VCaP (cell line): ENCODE results near the gene KAT6B.

Source experiments
- H3K27ac ChIP-seq: fragments of 450-650 bp; 2 replicates; pipeline ENCODE4 v1.5.1; 2017
- CTCF ChIP-seq: fragments of 450-650 bp; conservative IDR thresholded peaks from 2 replicates; pipeline ENCODE4 v1.5.1; 2017; ENCODE audit warnings: mild to moderate bottlenecking, moderate library complexity

The KAT6B gene

DNA sequence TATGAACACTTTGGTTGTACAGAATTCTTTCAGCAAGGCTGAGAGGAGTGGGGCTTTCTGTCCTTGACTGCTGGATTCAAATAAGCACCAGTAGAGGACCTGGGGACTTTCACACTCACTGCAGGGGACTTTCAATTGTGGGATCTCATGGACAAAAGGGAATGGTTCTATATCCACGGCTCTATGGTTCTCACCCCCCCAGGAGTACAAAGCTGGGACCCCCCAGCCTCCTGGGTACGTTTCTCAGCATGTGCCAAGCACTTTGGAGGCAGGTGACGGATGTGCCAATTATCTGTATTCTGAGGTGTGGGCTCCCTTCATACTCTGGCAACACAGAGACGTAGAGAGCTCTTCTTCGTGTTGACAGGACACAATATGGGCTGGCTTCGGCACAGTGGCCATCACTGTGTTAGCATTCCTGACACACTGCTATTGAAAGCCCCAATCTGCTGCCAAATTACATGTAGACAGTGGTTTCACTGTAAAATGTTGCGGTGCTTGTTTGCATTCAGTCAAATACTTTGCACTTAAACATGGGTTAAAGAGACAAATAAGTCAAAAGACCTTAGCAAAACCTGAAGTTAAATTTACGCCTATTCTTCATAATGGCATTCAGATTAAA is 192.4 kb downstream of the KAT6B start:
- peak overlapping the region; percentile 90 for H3K27ac ChIP-seq
- TF ChIP-seq CTCF: no peak

DNA sequence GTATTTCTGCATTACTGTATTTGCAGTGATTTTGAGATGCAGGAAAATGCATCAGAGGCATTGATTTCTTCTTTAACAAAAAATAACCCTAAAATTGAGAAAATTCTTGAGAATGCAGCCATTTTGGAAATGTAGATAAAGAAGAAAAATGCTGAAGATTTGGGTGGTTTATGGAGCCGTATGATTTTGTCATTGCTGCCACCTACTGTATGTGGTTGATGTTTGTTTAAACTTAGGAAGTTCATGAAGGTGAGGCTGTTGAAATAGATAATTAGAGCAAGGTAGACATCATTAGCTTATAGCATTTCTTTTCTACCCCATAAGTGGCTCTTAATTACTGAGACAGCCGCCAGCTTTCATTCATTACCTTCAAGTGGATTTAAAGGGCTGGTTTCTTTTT is 193.0 kb downstream of the KAT6B start:
- H3K27ac ChIP-seq: peak overlapping the region; percentile 90

DNA sequence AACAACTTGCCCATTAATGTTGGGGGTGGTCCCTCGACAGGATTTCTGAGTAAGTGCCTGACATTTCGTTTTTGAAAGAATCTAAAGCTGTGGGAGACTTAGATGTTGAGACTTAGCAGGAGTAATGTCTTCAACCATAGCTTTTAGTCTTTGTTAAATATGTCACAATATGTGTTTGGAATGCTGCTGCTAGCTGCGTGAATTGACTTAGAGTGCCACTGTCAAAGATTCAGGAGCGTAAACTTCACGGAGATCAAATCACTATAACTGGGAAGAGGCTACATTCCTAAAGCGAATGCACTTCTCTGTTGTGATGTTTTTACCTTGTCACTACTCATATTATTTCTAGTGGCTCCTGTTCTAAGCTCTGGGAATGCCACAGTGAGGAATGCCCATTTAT is 193.8 kb downstream of the KAT6B start:
- TF ChIP-seq CTCF: no peak
- peak overlapping the region; percentile 90 for H3K27ac ChIP-seq

More for the DNA sequence above, 193.0 kb downstream of the KAT6B start:
- TF ChIP-seq CTCF: peak; percentile 66

DNA sequence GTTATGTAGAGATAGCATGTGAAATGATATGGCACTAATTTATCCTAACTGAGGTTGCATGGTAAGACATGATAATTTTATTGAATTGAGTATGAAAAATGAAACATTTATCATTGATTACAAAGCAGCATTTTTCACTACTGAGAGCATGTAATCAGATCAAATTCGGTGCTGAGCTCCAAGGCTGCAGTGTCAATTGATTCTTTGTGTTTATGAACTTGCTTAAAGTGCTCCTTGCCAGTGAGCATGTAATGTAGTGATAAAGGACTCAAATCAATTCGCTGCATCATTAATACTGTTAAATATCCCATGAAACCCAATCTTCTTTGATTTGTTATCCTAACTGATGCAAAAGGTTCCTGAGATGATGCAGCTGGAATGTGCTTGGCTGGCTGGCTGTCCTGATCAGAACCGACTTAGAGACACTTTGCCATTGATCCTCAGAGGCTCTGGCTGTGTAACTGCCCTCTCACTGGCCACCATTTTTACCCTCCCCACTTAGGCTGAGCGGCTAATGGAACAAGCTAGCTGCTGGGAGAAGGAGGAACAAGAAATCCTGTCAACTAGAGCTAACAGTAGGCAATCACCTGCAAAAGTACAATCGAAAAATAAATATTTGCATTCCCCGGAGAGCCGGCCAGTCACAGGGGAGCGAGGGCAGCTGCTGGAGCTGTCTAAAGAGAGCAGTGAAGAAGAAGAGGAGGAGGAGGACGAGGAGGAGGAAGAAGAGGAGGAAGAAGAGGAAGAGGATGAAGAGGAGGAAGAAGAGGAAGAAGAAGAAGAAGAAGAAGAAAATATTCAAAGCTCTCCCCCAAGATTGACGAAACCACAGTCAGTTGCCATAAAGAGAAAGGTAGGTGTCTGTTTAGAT is 195.2 kb downstream of the KAT6B start:
- no peak for TF ChIP-seq CTCF
- peak overlapping the region; percentile 90 for H3K27ac ChIP-seq

DNA sequence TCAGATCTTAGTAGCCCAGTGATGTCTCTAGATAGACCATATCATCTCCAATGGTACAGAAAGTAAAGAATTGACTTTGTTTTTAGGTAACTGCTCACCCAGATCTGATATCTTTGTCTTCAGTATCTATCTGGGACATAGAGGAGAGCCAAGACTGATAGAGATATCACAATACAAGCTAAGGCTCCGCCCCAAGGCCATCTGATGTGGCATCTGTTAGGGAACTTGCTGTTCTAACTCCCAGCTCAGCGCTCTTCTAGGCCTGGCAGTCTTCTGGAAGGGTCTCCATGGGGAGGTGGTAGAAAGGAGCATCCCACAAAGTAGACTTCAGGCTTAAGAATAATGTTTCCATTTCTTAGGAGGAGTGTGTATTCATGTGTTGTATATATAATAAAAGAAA is 196.7 kb downstream of the KAT6B start:
- no peak for TF ChIP-seq CTCF
- H3K27ac ChIP-seq: peak overlapping the region; percentile 90

DNA sequence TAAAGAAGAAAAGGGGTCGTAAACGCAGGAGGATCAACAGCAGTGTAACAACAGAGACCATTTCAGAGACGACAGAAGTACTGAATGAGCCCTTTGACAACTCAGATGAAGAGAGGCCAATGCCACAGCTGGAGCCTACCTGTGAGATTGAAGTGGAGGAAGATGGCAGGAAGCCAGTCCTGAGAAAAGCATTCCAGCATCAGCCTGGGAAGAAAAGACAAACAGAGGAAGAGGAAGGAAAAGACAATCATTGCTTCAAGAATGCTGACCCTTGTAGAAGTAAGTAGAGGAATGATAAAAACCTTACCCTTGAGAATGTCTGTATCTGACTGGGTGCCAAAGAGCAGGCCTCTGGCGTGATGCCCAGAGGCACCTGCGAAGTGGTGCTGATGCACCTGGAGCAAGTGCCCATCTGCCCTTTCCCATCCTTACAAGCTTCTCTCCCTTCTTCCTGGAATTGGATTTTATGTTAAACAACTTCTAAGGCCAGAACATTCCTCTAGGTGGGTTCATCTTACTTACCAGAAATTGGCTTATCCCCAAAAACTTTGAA is 198.6 kb downstream of the KAT6B start:
- H3K27ac ChIP-seq: peak overlapping the region; percentile 90
- no peak for TF ChIP-seq CTCF

DNA sequence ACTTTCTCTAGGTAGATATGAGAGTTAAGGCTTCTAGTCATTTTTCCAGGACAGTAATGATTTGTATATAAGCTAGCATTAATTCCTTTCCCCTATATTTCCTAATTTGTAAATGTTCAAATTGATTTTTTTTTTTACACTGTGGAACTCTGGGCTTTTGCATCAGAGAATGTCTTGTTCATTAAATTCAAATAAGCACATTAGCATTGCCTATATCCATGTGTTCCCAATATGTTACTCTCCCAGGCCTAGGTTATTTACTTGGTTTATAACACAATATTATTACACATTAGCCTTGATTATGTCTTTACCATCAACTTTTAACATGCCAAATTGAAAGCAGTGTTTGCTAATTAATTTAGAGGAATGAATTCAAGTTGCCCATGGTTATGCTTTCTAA is 201.6 kb downstream of the KAT6B start:
- no peak overlapping the region for H3K27ac ChIP-seq
- no peak for TF ChIP-seq CTCF
